Measurements from ENCODE around the gene TRAPPC1. TPM values are rescaled to one million over a fixed set of nuclear protein-coding genes. Genes with fewer than 3 reads are reported as not detected.

TRAPPC1 gene
- total and polyA plus RNA-seq, 2 experiments from 2014 or later, result 45.2 to 234 TPM

DNA sequence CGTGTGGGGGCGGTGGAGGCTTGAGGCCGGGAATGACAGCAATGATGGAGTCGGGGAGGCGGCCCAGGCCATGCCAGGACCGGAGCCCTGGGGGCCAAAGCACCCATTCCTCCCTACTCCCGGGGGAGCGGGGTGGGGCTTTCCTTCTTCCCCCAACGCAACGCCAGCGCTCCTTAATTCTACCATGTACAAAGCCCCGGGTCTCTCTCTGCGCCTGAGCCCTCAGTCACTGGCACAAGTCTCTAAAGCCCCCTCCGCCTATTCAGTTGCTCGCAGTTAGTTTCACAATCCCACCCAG, 15.4 kb downstream of the TRAPPC1 start:
- H3F3A ChIP-seq (replicated peaks; ENCODE audit: low read depth), result peaks cover 4% of the 10 kb centered on the region; the same call in 1 of the 2 replicates
- no peaks in the 10 kb centered on the region for H3K9me2 ChIP-seq (ENCODE audit: insufficient read depth)
- Mint-ChIP-seq H3K4me3 (peak overlapping the region; percentile 62), H3K9me3 (peaks cover 11% of the 10 kb centered on the region), H3K27me3 (ENCODE audit: insufficient read depth, low read depth, poor library complexity) (peaks cover 45% of the 10 kb centered on the region), H3K4me1 (peaks cover 12% of the 10 kb centered on the region), H3K27ac (no peak overlapping the region), H3K36me3 (ENCODE audit: low read depth) (no peaks in the 10 kb centered on the region)
- H4K20me1 ChIP-seq (replicated peaks; ENCODE audit: insufficient read depth), result no peaks in the 10 kb centered on the region; the same call in 1 of the 2 replicates
- peaks cover 66% of the 10 kb centered on the region for H3K27me3 ChIP-seq (ENCODE audit: insufficient read depth)
- no peak for ATAC-seq
- H3K27ac ChIP-seq (ENCODE audit: low read depth), result no peak overlapping the region
- H3K79me2 ChIP-seq (replicated peaks; ENCODE audit: insufficient read depth), result no peaks in the 10 kb centered on the region
- peak overlapping the region; percentile 75 for H3K4me2 ChIP-seq
- peak overlapping the region; percentile 57 for H3K4me3 ChIP-seq
- DNase-seq (ENCODE audit: low spot score), result no peak
- H3K4me1 ChIP-seq (ENCODE audit: insufficient read depth), result no peaks in the 10 kb centered on the region
- H3K36me3 ChIP-seq (ENCODE audit: insufficient read depth), result no peaks in the 10 kb centered on the region
- peak overlapping the region; percentile 91 for H2AFZ ChIP-seq
- TF ChIP-seq ZNF331 (CRISPR knock-in tag; IDR thresholded peaks at IDR 0.05; ENCODE audit: low read depth) (no peak), EZH2 (IDR thresholded peaks at IDR 0.05; ENCODE audit: low read depth, unreplicated experiment) (peak; percentile 47)
- TF ChIP-seq, protein P1, sequence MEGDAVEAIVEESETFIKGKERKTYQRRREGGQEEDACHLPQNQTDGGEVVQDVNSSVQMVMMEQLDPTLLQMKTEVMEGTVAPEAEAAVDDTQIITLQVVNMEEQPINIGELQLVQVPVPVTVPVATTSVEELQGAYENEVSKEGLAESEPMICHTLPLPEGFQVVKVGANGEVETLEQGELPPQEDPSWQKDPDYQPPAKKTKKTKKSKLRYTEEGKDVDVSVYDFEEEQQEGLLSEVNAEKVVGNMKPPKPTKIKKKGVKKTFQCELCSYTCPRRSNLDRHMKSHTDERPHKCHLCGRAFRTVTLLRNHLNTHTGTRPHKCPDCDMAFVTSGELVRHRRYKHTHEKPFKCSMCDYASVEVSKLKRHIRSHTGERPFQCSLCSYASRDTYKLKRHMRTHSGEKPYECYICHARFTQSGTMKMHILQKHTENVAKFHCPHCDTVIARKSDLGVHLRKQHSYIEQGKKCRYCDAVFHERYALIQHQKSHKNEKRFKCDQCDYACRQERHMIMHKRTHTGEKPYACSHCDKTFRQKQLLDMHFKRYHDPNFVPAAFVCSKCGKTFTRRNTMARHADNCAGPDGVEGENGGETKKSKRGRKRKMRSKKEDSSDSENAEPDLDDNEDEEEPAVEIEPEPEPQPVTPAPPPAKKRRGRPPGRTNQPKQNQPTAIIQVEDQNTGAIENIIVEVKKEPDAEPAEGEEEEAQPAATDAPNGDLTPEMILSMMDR (conservative IDR thresholded peaks at IDR 0.05; ENCODE audit: low read depth in 2 of 2), result no peak

DNA sequence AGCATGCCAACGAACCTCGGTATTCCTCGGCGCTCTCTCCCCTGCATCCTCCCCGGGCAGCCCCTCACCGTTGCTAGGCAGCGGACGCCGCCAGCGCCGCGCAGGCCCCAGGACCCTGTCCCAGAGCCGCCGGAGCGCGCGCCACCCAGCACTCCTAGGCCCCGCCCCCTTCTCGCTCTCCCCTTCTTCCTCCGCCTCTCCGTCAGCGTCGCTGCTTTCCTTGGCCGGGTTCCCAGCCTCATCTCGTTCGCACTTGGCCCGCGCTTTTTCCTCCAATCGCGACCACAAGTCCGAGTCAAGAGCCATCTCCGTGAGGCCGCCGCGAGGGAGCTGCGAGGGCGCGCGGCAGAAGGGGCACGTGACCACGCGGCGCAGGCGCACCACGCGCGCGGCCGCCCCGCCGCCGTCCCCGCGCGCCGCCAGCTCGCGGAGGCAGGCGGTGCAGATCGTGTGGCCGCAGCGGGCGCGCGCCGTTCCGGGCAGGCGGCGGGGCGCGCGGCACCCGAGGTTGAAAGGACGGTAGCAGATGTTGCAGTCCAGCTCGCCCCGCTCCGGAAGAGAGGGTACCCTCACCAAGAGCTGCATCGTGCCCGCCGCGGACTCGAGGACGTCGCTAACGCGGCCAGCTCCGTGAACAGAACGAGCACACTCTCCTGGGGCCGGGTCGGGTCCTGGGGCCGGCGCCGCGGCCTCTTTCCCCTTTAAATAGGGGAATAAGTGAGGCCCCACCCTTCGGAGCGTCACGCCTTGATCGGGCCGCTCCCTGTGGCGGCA, 15.9 kb downstream of the TRAPPC1 start, which contains the start of gene RNF227:
RNF227 (minus strand) TSS at position 679 of the 774 bp plus-strand sequence; CDS start at position 585, 94 bp downstream.
- no peak within 1 kb of the TSS for H3K27ac ChIP-seq (ENCODE audit: low read depth)

DNA sequence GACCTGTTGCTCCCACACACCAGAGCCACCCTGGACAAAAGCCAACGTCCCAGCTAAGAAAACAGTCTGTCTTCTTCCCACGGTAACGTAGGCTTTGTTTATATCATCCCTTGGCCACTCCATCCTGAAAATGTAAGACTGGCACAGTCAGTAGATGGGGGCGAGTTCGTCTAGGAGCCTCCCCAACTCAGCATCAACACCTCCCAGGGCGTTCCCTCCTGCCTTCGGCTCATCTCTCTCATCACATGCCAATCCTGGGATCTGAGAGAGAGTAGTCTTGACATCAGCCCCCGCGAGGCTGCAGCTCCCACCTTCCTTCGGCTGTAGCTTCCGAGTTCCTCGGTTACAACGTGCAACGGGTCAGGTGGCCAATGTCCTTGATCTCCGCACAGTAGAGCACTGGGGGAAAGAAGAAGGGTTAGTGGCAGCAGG, 16.6 kb downstream of the TRAPPC1 start:
- H3K27ac Mint-ChIP-seq, result no peak overlapping the region

More for the DNA sequence above, 15.9 kb downstream of the TRAPPC1 start, which contains the start of gene RNF227:
- H3K4me3 Mint-ChIP-seq, result peak within 1 kb of the TSS; percentile 76
- Histone ChIP-seq H3F3A (replicated peaks; ENCODE audit: low read depth) (peaks cover 4% of the 10 kb centered on the region; the same call in 1 of the 2 replicates), H3K4me3 (peak within 1 kb of the TSS; percentile 57), H4K20me1 (replicated peaks; ENCODE audit: insufficient read depth) (no peaks in the 10 kb centered on the region; the same call in 1 of the 2 replicates), H3K9me2 (ENCODE audit: insufficient read depth) (no peaks in the 10 kb centered on the region), H3K36me3 (ENCODE audit: insufficient read depth) (no peaks in the 10 kb centered on the region), H2AFZ (peak within 1 kb of the TSS; percentile 91), H3K4me2 (peak within 1 kb of the TSS; percentile 82), H3K79me2 (replicated peaks; ENCODE audit: insufficient read depth) (no peaks in the 10 kb centered on the region), H3K4me1 (ENCODE audit: insufficient read depth) (no peaks in the 10 kb centered on the region), H3K27me3 (ENCODE audit: insufficient read depth) (peaks cover 60% of the 10 kb centered on the region)
- H3K36me3 Mint-ChIP-seq (ENCODE audit: low read depth), result no peaks in the 10 kb centered on the region; the same call in 2 of the 3 replicates
- H3K27me3 Mint-ChIP-seq (ENCODE audit: insufficient read depth, low read depth, poor library complexity), result peaks cover 44% of the 10 kb centered on the region
- peak; percentile 93 for DNase-seq (ENCODE audit: low spot score)
- H3K9me3 Mint-ChIP-seq, result peaks cover 11% of the 10 kb centered on the region
- TF ChIP-seq JUNB (IDR thresholded peaks at IDR 0.05; ENCODE audit: unreplicated experiment) (no peak), NANOG (IDR thresholded peaks at IDR 0.05; ENCODE audit: borderline replicate concordance) (no peak), CREB1 (CRISPR knock-in tag; IDR thresholded peaks at IDR 0.05; ENCODE audit: low read depth) (0 out of 2 replicates have a peak, but pooled peaks have one; percentile 36)
- ATAC-seq, result peak; percentile 91
- H3K27ac Mint-ChIP-seq, result no peak within 1 kb of the TSS
- peaks cover 12% of the 10 kb centered on the region for H3K4me1 Mint-ChIP-seq

More for the DNA sequence above, 16.6 kb downstream of the TRAPPC1 start:
- no peaks in the 10 kb centered on the region; the same call in 1 of the 2 replicates for H4K20me1 ChIP-seq (replicated peaks; ENCODE audit: insufficient read depth)
- H3K4me1 Mint-ChIP-seq, result peaks cover 12% of the 10 kb centered on the region
- H3K4me3 Mint-ChIP-seq, result peak overlapping the region; percentile 76
- no peaks in the 10 kb centered on the region for H3K79me2 ChIP-seq (replicated peaks; ENCODE audit: insufficient read depth)
- peaks cover 41% of the 10 kb centered on the region for H3K27me3 Mint-ChIP-seq (ENCODE audit: insufficient read depth, low read depth, poor library complexity)
- ATAC-seq (peak; percentile 26; the same call in 2 of the 3 replicates), DNase-seq (ENCODE audit: low spot score) (no peak)
- peak overlapping the region; percentile 91 for H2AFZ ChIP-seq
- H3K4me3 ChIP-seq, result peak overlapping the region; percentile 57
- no peaks in the 10 kb centered on the region; the same call in 2 of the 3 replicates for H3K36me3 Mint-ChIP-seq (ENCODE audit: low read depth)
- peaks cover 4% of the 10 kb centered on the region; the same call in 1 of the 2 replicates for H3F3A ChIP-seq (replicated peaks; ENCODE audit: low read depth)
- H3K4me1 ChIP-seq (ENCODE audit: insufficient read depth), result no peaks in the 10 kb centered on the region
- H3K27ac ChIP-seq (ENCODE audit: low read depth), result no peak overlapping the region
- H3K36me3 ChIP-seq (ENCODE audit: insufficient read depth), result no peaks in the 10 kb centered on the region
- no peak for TF ChIP-seq EZH2phosphoT487 (IDR thresholded peaks at IDR 0.05; ENCODE audit: unreplicated experiment)
- no peak for TF ChIP-seq ZNF331 (CRISPR knock-in tag; IDR thresholded peaks at IDR 0.05; ENCODE audit: low read depth)
- TF ChIP-seq EZH2 (IDR thresholded peaks at IDR 0.05; ENCODE audit: low read depth, unreplicated experiment), result peak; percentile 13
- no peak for TF ChIP-seq JUNB (IDR thresholded peaks at IDR 0.05; ENCODE audit: unreplicated experiment)
- peak overlapping the region; percentile 82 for H3K4me2 ChIP-seq
- H3K9me2 ChIP-seq (ENCODE audit: insufficient read depth), result no peaks in the 10 kb centered on the region
- H3K27me3 ChIP-seq (ENCODE audit: insufficient read depth), result peaks cover 54% of the 10 kb centered on the region
- peaks cover 11% of the 10 kb centered on the region for H3K9me3 Mint-ChIP-seq

Data from GM23338 (cell line).